HG02938 (cell line): ENCODE data around the gene SLC9A9.
"Not testable (repeated sequence)": the region's sequence is repeated elsewhere in the genome, so short reads cannot be mapped to it uniquely, and the experiment has no call there.

Experiments
- ATAC-seq: cut with Tn5 transposase; IDR thresholded peaks from one replicate; pipeline ENCODE4 v1.9.1; 2021; ENCODE audit warnings: mild to moderate bottlenecking, moderate library complexity; ENCODE audit not compliant: unreplicated experiment

The SLC9A9 gene

GRCh38 chr3:143526011-143526545 is 322.2 kb downstream of the SLC9A9 start:
- ATAC-seq, result no peak

DNA sequence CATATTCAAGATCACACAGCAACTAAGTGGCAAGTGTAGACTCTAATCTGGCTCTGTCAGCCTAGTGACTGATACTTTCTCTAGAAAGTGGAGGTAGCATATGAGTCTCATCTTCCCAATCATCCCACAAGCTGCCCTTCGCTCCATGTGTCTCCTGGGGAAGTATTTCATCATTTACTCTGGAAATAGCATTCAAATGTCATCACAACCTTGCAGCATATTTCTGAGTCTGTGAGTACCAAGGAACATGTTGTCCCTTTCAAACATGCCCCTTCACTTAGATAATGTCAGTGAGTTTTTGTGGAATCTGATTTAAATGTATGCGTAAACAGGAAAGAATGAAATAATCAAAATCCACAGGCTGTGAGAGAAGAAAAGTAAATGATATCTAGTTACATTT is 322.9 kb downstream of the SLC9A9 start:
- no peak for ATAC-seq

DNA sequence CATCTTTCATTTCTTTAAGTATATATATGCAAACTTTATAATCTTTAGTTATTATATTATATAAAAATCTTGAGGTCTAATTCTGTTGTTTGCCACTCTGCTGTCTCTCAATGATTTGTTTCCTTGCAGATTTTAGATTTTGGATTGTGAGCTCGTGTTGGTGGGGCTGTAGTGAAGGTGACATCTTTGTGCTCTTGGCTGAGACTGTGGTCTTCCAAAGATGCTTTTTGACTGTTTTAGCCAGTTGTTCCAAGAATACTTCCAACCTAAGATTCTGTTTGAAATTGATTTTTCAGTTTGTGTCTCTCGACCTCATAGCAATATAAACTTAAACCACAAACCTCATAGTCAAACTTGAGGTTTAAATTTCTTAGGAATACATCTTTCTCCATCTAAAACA is 326.5 kb downstream of the SLC9A9 start:
- no peak for ATAC-seq

DNA sequence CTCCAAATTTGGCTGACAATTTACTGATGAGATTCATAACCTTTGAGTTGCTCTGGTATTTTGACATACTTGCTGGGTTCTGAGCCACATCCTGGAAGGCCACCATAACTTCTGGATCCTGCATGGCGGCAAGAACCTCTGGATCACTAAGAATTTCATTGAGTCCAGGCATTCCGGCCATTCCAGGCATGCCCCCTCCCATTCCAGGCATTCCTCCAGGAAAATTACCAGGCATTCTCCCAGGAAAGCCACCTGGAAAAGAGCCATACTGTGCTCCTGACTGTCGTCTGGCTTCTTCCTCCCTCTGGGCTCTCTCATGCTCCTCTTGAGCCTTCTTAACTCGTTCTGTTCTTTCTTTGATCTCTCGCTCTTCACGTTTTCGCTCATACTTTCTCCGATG is 331.1 kb downstream of the SLC9A9 start:
- ATAC-seq, result not testable (repeated sequence)

DNA sequence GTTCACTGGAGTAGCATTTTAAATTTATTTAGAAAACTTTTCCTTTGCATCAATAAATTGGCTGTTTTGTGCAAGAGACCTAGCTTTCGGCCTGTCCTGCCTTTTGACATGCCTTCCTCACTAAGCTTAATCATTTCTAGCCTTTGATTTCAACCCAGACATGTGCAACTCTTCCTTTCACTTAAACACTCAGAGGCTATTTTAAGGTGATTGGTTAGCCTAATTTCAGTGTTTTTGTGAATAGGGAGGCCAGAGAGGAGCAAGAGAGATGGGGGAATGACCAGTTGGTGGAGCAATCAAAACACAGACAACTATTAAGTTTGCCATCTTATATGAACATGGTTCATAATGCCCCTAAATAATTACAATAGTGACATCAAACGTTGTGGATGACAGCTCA is 333.4 kb downstream of the SLC9A9 start:
- no peak for ATAC-seq

- no peak for ATAC-seq
Observed at GRCh38 chr3:143514109-143514508, 334.2 kb downstream of the SLC9A9 start.

- no peak for ATAC-seq
Observed at GRCh38 chr3:143511174-143511879, 336.9 kb downstream of the SLC9A9 start.

DNA sequence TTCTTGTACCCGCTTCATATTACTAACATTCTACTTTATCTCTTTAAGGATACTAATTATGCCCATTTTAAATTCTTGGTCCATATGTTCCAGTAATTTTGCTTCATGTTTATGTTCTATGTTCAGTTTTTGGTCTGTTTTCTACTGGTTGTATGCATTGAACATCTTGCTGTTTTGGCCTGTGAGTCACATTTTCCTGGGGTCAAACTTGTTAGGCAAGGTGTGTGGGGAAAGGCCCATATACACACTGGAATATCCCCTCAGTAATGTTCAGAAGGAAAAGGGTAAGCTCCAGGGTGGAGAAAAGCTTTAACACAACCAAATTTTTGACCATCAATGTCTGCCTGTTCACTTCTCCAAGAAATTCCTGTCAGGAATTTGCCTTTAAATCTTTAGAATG is 337.7 kb downstream of the SLC9A9 start:
- ATAC-seq, result no peak

DNA sequence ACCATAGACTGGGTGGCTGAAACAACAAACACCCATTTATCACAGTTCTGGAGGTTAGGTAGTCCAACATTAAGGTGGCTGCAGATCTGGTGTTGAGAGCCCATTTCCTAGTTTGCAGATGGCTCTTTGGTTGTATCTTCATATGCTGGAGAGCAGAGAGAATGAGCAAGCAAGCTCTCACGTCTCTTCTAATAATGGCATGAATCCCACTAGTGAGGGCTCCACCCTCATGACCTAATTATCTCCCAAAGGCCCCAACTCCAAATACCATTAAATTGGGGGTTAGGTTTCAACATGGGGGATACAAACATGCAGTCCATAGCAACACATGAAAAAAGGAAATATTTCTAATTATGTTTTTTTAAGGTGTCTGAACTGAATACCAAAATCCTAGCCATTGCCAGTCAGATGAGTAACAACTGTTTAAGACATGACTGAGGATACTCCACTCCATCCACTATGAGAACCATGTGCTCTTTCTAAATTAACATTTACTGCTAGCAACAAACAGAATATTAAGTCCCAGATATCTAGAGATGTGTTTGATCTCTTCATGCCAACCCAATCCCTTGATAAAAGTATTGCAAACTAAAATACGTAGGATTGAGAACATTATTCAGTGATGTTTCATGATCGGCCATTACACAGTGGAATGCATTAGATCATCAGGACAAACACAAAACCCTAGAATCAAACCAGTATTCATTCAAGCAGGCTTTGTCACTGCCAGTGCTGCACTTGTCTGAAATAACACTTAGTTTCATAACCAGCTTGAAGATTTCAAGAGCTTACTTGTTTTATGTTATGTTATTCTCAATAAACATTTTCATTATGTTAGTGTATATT is 340.3 kb downstream of the SLC9A9 start:
- ATAC-seq, result no peak

DNA sequence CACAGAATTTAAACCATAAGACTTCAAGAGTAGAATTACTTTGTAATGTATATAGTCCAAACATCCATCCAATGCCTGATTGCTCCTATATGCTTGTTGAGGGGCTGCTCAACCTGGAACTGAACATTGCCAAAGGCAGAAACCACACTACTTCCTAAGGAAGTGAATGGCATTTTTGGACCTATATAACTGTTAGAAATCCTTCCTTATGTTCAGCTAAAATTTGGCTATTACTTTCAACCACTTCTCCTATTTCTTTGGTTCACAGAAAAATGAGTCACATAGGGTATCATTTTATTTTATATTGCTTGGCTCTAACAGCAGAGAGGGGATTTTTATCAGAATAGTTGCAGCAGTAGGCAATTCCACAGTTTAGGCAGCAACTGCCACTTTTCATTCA is 342.1 kb downstream of the SLC9A9 start:
- no peak for ATAC-seq

DNA sequence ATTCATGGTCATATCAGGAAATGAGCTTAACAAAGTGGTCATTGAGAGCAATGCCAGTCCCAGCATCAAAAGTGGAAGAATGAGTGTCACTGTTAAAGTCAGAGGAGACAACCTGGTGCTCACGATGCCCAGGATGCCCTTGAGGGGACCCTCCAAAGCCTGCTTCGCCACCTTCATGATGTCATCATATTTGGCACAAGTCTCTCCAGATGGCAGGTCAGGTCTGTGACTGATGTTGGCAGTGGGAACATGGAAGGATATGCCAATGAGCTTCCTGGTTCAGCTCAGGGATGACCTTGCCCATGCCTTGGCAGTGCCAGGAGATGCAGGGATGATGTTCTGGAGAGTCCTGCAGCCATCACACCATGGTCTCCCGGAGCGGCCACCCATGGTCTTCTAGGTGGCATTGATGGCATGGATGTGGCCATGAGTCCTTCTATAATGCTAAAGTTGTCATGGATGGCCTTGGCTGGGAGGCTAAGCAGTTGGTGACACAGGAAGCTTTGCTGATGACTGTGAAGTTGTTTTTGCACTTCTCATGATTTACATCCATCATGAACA is 344.9 kb downstream of the SLC9A9 start:
- no peak for ATAC-seq

DNA sequence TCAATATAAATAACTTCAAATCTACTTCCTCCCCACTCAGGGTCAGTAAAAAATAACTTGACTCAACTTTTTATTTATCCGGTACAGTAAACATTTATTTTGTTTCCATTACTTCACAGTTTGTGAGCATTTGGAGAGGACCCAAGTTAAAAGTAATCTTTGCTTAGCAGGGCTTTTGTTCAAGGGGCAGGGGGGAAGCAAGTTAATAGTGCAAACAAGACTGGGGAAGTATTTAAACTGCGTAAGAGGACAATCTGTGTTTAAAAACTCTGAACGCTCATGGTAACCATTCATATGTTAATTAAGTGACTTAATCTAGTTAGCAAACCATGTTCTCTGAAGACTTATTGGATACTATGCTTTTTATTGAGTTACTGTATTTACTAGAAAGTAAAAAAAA is 346.2 kb downstream of the SLC9A9 start:
- ATAC-seq, result no peak

- ATAC-seq, result no peak
Observed at GRCh38 chr3:143497382-143497781, 350.9 kb downstream of the SLC9A9 start.

- no peak for ATAC-seq
Observed at GRCh38 chr3:143496191-143496590, 352.1 kb downstream of the SLC9A9 start.

DNA sequence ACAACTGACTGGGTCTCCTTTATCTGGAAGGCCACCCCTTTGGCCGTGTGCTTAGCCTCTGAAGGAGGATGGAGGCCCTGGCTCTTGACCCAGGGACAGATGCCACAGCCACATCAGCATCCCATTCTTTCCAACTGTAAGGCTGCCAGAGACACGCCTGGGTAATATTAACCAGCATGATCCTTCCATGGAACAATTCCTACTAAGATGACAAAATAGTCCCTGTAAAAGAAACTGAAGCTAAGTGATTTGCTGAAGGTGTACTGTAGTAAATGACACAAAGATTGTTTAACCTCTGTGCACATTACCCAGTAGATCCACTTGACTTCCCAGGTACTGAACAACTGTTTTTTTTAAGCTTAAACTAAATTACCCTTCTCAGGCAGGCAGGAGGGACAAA is 352.7 kb downstream of the SLC9A9 start:
- ATAC-seq, result no peak

- no peak for ATAC-seq
Observed at GRCh38 chr3:143486611-143487010, 361.7 kb downstream of the SLC9A9 start.

- ATAC-seq, result no peak
Observed at GRCh38 chr3:143484846-143485512, 363.3 kb downstream of the SLC9A9 start.

GRCh38 chr3:143483214-143483613 is 365.1 kb downstream of the SLC9A9 start:
- ATAC-seq, result no peak

- no peak for ATAC-seq
Observed at GRCh38 chr3:143482106-143483088, 365.9 kb downstream of the SLC9A9 start.

- no peak for ATAC-seq
Observed at GRCh38 chr3:143480344-143480743, 367.9 kb downstream of the SLC9A9 start.
